ENCODE data around the gene TCOF1.

GRCh38 chr5:150411245-150411979 is 53.9 kb downstream of the TCOF1 start:
- no peak for TF ChIP-seq CTCF (IDR thresholded peaks at IDR 0.05)
- TF ChIP-seq POLR2A (IDR thresholded peaks at IDR 0.05): no peak
